ENCODE data around the gene DHX38.
"Not testable (repeated sequence)": the region's sequence is repeated elsewhere in the genome, so short reads cannot be mapped to it uniquely, and the experiment has no call there.

DHX38 gene

GRCh38 chr16:72072514-72073342, 20.9 kb upstream of the DHX38 start:
- DNase-seq (ENCODE audit: extremely low read depth, low read depth): no peak
- no peak for TF ChIP-seq CTCF (IDR thresholded peaks at IDR 0.05; ENCODE audit: low read depth, low read length)

DNA sequence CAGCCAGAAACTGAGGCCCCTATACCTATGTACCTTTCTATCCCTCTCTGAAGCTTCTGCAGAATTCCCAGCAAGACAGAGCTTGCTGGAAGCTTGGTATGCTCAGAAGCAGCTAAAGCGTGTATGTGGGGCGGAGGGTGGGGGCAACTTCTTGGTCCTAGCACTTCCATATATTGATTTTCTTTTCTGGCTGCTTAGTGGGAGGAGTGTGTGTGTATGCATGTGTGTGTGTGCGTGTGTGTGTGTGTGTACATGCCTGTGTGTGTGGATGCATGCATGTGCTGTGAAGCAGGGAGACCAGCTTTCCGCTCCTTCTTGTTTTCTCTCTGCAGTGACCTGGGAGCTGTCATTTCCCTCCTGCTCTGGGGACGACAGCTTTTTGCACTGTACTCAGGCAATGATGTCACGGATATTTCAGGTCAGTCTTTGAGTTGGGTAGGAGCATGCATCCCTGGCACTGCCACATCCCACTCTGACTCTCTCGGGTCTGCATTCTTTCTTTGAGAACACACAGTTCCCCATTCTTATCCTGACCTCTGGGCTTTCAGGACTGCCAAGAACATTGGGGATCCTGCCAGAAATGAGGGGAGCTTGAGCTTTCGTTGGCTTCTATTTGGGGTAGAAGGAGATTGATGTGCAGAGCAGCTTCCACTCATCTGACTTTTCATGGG, 20.0 kb upstream of the DHX38 start:
- no peak for DNase-seq (ENCODE audit: extremely low read depth, low read depth)
- no peak for TF ChIP-seq CTCF (IDR thresholded peaks at IDR 0.05; ENCODE audit: low read depth, low read length)

- DNase-seq (ENCODE audit: extremely low read depth, low read depth): not testable (repeated sequence)
Measured at GRCh38 chr16:72075067-72075466, 18.6 kb upstream of the DHX38 start.

DNA sequence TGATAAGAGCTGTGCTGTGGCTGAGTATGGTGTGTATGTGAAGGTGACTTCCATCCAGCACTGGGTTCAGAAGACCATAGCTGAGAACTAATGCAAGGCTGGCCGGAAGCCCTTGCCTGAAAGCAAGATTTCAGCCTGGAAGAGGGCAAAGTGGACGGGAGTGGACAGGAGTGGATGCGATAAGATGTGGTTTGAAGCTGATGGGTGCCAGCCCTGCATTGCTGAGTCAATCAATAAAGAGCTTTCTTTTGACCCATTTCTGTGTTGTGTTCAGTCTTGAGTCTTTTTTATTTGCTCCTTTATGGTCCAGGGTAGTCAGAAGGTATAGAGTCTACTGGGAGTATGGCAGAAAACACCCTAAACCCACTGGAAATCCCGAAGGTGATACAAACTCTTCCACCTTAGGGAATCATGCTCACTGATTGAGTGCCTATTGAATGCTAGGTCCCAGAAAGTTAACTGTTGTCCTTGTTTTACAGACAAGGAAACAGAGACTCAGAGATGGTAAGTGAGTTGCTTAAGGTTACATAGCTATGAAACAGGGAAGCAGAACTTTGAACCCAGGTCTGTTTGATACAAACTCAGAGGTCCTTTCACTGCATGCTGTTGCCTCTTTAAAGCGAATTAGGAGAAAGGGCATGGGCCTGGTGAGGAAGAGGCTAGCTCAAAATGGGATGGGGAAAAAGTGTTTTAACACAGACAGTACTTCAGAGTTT, 16.5 kb upstream of the DHX38 start:
- not testable (repeated sequence) for DNase-seq (ENCODE audit: extremely low read depth, low read depth)

- no peak for DNase-seq (ENCODE audit: extremely low read depth, low read depth)
- TF ChIP-seq CTCF (IDR thresholded peaks at IDR 0.05; ENCODE audit: low read depth, low read length): no peak
Measured at GRCh38 chr16:72083778-72084404, 9.8 kb upstream of the DHX38 start.

DNA sequence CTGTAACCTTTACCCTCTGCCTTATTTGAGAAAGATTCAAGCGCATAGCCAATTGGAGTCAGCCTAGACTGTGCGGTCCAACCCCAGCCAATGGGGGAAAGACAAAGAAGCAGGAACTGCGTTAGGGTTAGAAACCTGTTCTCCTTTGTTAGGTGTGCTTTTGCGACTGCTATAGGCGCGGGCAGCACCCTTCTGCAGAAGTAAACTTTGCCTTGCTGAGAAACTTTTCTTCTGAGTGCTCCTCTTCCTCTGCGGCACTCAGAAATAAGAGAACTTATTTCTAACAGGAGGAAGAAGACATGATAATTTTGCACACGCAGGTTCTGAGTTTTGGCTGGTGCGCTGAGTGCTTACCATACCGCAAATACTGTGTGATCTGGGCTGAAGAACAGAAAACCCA, 9.2 kb upstream of the DHX38 start:
- no peak for TF ChIP-seq CTCF (IDR thresholded peaks at IDR 0.05; ENCODE audit: low read depth, low read length)
- DNase-seq (ENCODE audit: extremely low read depth, low read depth): no peak

- TF ChIP-seq CTCF (IDR thresholded peaks at IDR 0.05; ENCODE audit: low read depth, low read length): no peak
- no peak for DNase-seq (ENCODE audit: extremely low read depth, low read depth)
Measured at GRCh38 chr16:72085002-72085401, 8.6 kb upstream of the DHX38 start.

- TF ChIP-seq CTCF (IDR thresholded peaks at IDR 0.05; ENCODE audit: low read depth, low read length): no peak
- DNase-seq (ENCODE audit: extremely low read depth, low read depth): no peak
Measured at GRCh38 chr16:72091217-72091616, 2.4 kb upstream of the DHX38 start.

All from AG09319 (cell line).